Stomach (tissue), 9 donors: ENCODE measurements around the gene KLB. TPM values are rescaled to one million over a fixed set of nuclear protein-coding genes. Genes with fewer than 3 reads are reported as not detected.

ENCODE experiments used
- DNase-seq, 2 donors: peaks; one replicate each; pipeline versions ENCODE4 v3.0.0 to v3.0.0-alpha.2; 2013 to 2019
- H3K27ac ChIP-seq, 5 donors: fragments of 200-600 bp in 4 of 5; sonication (generic) in 4 of 5; one replicate each; pipeline ENCODE4 v1.5.1; 2013 to 2019; ENCODE audit warnings: mild to moderate bottlenecking in 1 of 5, moderate library complexity in 1 of 5
- H3K27me3 ChIP-seq, 3 donors: fragments of 200-600 bp; sonication (generic); one replicate each; pipeline ENCODE4 v1.5.1; 2017 to 2019; ENCODE audit warnings: mixed run types in 1 of 3
- H3K36me3 ChIP-seq, 4 donors: fragments of 200-600 bp; sonication (generic); 1 replicate in 3 of 4; 2 replicates in 1 of 4; pipeline ENCODE4 v1.5.1; 2016 to 2019
- H3K4me1 ChIP-seq, 4 donors: fragments of 200-600 bp; sonication (generic); one replicate each; pipeline ENCODE4 v1.5.1; 2016 to 2019
- H3K4me3 ChIP-seq, 4 donors: fragments of 200-600 bp; sonication (generic) in 3 of 4; one replicate each; pipeline ENCODE4 v1.5.1; 2016 to 2019; ENCODE audit warnings: mild to moderate bottlenecking in 1 of 4
- H3K9me3 ChIP-seq, 4 donors: fragments of 200-600 bp; sonication (generic); one replicate each; pipeline ENCODE4 v1.5.1; 2016 to 2019
- CTCF ChIP-seq, 7 experiments: fragments of 450-650 bp in 4 of 7; fragments of 200-600 bp in 3 of 7; sonication (generic) in 3 of 7; IDR thresholded peaks; one replicate each; pipeline ENCODE4 v1.5.1; 2016 to 2019; ENCODE audit warnings: antibody characterized with exemption in 7 of 7, control low read depth in 2 of 7, mild to moderate bottlenecking in 1 of 7
- EP300 ChIP-seq: sonication (generic); formaldehyde crosslinking; IDR thresholded peaks from one replicate; pipeline ENCODE4 v1.6.1; 2017; ENCODE audit warnings: antibody characterized with exemption
- POLR2A ChIP-seq, 4 donors: fragments of 450-650 bp; IDR thresholded peaks; one replicate each; pipeline ENCODE4 v1.6.1; 2016; ENCODE audit warnings: antibody characterized with exemption in 4 of 4, control low read depth in 2 of 4, mild to moderate bottlenecking in 1 of 4, moderate library complexity in 1 of 4
- POLR2AphosphoS5 ChIP-seq, 3 donors: sonication (generic); formaldehyde crosslinking; IDR thresholded peaks; one replicate each; pipeline ENCODE4 v1.6.1; 2016; ENCODE audit warnings: antibody characterized with exemption in 3 of 3
- WGBS, 5 donors: extraction: QIAGEN DNeasy Blood & Tissue Kit in 3 of 5; methylation state at CpG; one replicate each; pipeline versions ENCODE4 v1.1.5 to v1.1.7; 2013 to 2018; 5-methylcytosine and 5-hydroxymethylcytosine counted together
- intact Hi-C: fragments of 100-400 bp; cut with DNase I; formaldehyde crosslinking; loops from one replicate; pipeline ENCODE4 v1.15.1; 2023; ENCODE audit warnings: low total_unique reads
- polyA plus RNA-seq, 3 donors: library from polyadenylated mRNA; stranded (reverse); fragments of 200-250 nt; gene quantifications; one replicate each; pipeline ENCODE4 v1.2.3, GENCODE V29; 2013
- total RNA-seq, 5 donors: library from RNA; depleted of rRNA; stranded (reverse); fragments of >200 nt; gene quantifications; one replicate each; pipeline versions ENCODE4 v1.1.0 to v1.2.3, GENCODE V29; 2014 to 2016
- donor health status: healthy with polysubstance abuse.
- donor health status: Bipolar disorder and iron deficiency.
- donor health status: healthy.

Gene KLB
- total and polyA plus RNA-seq, 8 donors: 0.06 to 0.61 (median 0.14) TPM; not detected in 4

GRCh38 chr4:39490322-39490721 lies 83.6 kb downstream of the KLB start:
- intact Hi-C loops: no loop called here
- H3K4me3 ChIP-seq: no peak overlapping the region
- H3K27ac ChIP-seq: no peak overlapping the region
- TF ChIP-seq POLR2A (IDR thresholded peaks at IDR 0.05) (no peak), POLR2AphosphoS5 (IDR thresholded peaks at IDR 0.05) (no peak), EP300 (no peak), CTCF (IDR thresholded peaks at IDR 0.05) (no peak)
- no peaks in the 10 kb centered on the region for H3K9me3 ChIP-seq
- WGBS, 5 donors: 88 to 96% (median 95%) methylated on average over 2 of the region's 2 CpGs
- H3K36me3 ChIP-seq: no peaks in the 10 kb centered on the region
- no peaks in the 10 kb centered on the region for H3K4me1 ChIP-seq
- H3K27me3 ChIP-seq: no peaks in the 10 kb centered on the region
- no peak for DNase-seq

- no peak for DNase-seq
- Histone ChIP-seq H3K4me3 (no peak overlapping the region), H3K27me3 (no peaks in the 10 kb centered on the region), H3K27ac (no peak overlapping the region), H3K9me3 (no peaks in the 10 kb centered on the region), H3K36me3 (peaks cover 7 to 14% (median 14%) of the 10 kb centered on the region in 4 donors), H3K4me1 (no peaks in the 10 kb centered on the region)
- 74 to 91% (median 89%) methylated on average over 1 of the region's 1 CpG for WGBS, 5 donors
- intact Hi-C loops: no loop called here
- TF ChIP-seq CTCF (IDR thresholded peaks at IDR 0.05): no peak
- no peak for TF ChIP-seq EP300
- TF ChIP-seq POLR2AphosphoS5 (IDR thresholded peaks at IDR 0.05): no peak
- TF ChIP-seq POLR2A (IDR thresholded peaks at IDR 0.05): no peak
Measured at GRCh38 chr4:39494354-39494753, 87.6 kb downstream of the KLB start.

- DNase-seq: no peak
- WGBS, 5 donors: 46 to 56% (median 48%) methylated on average over 4 of the region's 4 CpGs
- peaks cover 12 to 27% (median 27%) of the 10 kb centered on the region in 4 donors for H3K36me3 ChIP-seq
- H3K4me3 ChIP-seq: no peak overlapping the region
- peak overlapping the region in 1 of 5 donors; percentile 45 for H3K27ac ChIP-seq
- intact Hi-C loops: no loop called here
- H3K9me3 ChIP-seq: no peaks in the 10 kb centered on the region
- no peaks in the 10 kb centered on the region for H3K4me1 ChIP-seq
- TF ChIP-seq CTCF (IDR thresholded peaks at IDR 0.05) (no peak), POLR2A (IDR thresholded peaks at IDR 0.05) (no peak), POLR2AphosphoS5 (IDR thresholded peaks at IDR 0.05) (no peak), EP300 (no peak)
- no peaks in the 10 kb centered on the region for H3K27me3 ChIP-seq
Measured at GRCh38 chr4:39495446-39496213, 88.9 kb downstream of the KLB start.

GRCh38 chr4:39497909-39498726 lies 91.4 kb downstream of the KLB start:
- Histone ChIP-seq H3K36me3 (peaks cover 34 to 52% (median 51%) of the 10 kb centered on the region in 4 donors), H3K4me3 (no peak overlapping the region), H3K27me3 (no peaks in the 10 kb centered on the region), H3K27ac (no peak overlapping the region), H3K9me3 (no peaks in the 10 kb centered on the region), H3K4me1 (no peaks in the 10 kb centered on the region)
- 88 to 100% (median 94%) methylated on average over 1 of the region's 1 CpG for WGBS, 5 donors
- DNase-seq: no peak
- intact Hi-C loops: no loop called here
- TF ChIP-seq CTCF (IDR thresholded peaks at IDR 0.05) (no peak), EP300 (no peak), POLR2A (IDR thresholded peaks at IDR 0.05) (no peak)
